HG02981 (cell line): ENCODE data around the gene CEP295NL.
"Not testable (repeated sequence)": the region's sequence is repeated elsewhere in the genome, so short reads cannot be mapped to it uniquely, and the experiment has no call there.

Source experiments
- ATAC-seq: cut with Tn5 transposase; IDR thresholded peaks from one replicate; pipeline ENCODE4 v1.9.1; 2021; ENCODE audit warnings: mild to moderate bottlenecking, moderate library complexity; ENCODE audit not compliant: unreplicated experiment

Gene CEP295NL, protein sequence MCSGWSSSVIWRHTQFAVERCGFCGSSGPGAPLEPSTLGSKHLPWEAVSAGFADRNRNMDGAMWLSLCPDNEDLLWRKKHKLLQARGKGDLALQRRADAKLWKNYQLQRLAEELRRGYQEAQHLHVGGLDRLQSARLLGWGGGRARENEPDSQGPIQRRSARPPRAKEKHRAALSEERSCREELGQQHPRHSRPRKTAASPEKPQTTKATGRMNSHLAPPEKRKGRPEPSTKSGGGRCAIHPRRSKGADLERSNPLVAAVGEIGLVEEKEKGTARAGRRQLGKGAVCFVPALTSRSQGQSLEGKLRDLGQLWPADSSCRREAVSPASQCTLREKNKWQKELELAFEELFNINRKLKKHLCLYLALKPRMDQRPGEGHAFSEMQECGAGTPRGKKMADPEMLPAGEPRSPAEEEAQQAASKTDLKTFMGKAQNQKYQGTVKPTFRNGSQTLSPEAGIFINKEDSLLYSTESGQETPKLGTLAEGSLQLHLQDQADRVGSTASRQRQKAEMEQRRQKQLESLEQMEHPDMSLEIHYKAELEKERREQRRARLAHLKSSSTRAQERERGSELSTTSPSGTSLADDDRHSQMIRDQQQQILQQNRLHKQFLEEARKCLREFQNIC

DNA sequence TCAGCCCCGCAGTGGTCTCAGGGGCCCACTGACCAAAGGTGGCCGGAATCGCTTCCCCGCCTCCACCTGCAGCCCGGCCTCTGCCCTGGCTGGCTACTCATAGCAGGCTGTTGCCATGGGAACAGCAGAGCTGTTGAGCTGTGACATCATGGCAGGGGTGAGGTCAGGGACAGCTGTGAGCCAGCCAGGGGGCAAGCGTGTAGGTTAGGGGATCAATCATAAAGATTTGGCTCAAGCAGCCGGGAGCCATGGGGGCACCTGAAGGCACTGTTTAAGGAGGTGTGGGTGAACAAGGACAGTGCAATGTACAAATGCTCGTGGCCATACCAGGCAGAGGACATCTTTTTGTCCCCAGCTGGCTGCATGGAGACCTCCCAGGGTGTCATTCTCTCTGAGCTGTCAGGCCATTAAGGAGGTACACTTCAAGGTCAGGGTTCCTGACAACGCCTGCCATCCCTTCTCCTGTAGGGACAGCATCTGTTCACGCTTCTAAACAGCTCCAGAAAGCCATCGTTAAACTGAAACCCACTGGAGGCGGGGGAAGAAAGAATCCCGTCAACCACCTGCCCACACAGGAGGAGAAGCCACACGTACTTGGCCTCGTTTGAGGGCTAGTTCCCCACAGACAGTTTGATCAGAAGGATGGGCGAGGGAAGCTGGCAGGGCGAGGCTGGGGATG, at the start of gene CEP295NL:
Gene CEP295NL, minus strand, starts transcription at position 101 of the 679 bp plus-strand sequence. CDS start 1,373 bp downstream, outside the sequence.
- ATAC-seq: no peak

DNA sequence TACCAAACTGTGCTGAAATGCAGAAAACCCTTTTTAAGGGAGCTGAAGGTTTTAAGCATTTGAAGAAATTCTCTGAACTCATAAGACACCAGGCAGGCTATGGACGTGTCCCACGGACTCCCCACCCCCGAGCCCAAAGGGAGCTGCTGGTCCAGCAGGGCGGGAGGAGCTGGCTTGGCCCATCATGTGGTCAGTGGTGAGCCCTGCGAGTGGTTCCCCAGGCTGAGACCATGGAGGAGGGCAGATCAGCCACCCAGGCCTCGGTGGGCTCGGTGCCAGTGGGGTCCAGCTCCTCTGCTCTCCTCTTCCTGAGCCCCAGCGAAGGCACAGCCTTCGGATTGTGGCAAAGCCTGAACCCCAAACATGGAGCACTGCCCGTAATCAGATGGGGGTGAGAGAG, 49.7 kb upstream of the CEP295NL start:
- no peak for ATAC-seq

DNA sequence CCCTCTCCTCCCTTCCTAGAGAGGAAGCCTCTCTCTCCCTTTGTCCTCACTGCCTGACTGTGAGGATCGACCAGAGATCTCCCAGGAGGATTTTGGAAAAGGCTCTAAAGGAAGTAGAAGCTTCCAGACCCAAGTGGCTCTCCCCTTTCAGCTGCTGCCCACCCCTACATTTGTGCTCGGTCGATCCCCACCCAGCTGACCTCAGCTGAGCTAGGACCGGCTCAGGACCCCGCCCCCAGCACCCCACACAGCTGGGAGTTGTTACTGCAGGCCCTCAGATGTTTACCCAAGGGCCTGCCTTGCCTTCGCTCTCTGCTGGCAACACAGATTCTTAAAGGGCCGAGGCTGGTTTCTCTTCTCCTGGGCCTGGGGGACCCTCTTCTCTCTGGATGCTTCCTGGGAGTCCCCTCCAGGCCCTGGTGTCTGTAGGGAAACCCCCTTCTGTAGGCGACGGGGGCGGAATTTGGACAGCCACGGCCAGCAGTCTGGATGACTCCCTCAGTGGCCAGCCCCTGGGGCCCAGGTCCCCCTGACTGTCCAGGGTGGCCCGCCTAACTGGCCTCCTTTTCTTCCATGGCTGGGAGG, 49.1 kb upstream of the CEP295NL start:
- ATAC-seq: no peak

DNA sequence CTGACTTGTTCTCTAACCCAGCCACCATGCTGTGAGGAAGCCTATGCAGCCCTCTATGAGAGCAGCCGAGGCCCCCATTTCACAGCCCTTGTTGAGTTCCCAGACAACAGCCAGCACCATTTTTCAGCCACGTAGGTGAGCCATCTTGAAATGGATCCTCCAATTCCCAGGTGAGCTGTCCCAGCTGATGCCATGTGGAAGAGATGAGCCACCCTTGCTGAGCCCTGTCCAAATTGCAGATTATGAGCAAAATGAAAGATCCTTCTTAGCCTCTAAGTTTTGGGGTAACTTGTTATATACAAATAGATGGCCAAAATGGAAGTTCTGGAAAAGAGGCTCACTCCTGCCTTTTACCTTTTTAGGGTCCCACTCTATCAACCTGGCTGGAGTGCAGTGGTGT, 47.9 kb upstream of the CEP295NL start:
- ATAC-seq: no peak

DNA sequence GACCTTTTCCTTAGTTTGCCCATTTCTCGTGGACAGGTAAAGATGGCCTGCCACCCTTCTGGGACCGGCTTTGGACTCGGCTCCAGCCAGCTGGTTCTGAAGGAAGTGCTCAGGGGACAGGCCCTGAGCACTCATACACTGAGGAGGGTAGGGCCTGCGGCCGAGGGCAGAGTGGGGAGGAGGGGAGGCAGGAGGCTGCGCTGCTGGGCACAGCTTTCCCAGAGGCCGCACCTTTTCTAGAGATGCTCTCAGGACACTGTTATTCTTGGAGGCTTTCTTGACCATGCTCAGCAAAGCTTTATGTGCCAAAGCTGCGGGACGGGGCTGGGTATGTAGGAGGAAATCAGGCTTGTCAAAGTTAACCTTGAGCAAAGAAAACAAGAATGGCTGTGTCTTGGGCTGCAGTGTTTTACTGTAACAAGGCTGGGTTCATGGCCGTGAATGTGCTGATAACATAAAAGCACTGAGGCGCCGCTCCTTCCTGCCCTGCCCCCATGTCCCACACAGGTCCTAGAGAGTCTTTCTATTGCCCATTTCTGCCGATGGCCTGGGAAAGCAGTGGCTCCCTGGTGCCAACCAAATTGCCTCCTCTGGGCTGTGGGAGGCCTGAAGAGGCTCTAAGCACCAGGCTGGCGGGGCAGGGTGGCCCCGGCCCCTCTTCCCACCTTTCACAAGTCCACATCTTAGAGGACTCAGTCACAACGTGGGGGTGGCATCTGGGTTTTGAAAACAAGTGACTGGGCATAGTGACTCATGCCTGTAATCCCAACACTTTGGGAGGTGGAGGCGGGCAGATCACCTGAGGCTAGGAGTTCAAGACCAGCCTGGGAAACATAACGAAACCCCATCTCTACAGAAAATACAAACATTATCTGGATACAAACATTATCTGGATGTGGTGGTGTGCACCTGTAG, 44.5 kb upstream of the CEP295NL start:
- ATAC-seq: no peak

DNA sequence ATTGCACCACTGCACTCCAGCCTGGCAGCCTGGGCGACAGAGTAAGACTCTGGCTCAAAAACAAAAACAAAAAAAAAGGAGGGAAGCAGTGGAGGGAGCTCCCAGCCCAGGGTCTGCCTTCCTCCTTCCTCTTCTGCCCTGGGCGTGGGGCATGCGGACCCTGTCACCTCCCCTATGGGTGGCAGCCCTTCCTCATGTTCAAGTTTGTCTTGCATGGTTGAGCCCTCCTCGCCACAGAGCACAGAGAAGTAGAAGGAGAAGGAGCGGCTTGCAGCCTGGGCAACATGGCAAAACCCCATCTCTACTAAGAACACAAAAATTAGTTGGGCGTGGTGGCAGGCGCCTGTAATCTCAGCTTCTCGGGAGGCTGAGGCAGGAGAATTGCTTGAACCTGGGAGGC, 43.6 kb upstream of the CEP295NL start:
- no peak for ATAC-seq

DNA sequence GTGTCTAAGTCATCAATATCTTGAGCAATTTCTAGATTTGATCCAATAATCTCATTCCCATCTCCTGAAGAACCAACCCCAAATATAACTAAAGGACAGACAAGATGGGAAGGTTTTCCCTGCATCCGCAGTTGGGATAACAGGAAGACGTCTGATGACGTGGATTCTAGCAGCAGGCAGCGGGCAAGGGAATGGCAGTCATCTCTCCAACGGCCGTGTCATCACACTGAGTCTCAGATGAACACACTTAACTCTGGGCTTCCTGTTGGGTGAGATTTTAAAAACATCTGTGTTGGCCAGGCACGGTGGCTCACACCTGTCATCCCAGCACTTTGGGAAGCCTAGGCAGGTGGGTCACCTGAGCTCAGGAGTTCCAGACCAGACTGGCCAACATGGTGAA, 43.1 kb upstream of the CEP295NL start:
- no peak for ATAC-seq

DNA sequence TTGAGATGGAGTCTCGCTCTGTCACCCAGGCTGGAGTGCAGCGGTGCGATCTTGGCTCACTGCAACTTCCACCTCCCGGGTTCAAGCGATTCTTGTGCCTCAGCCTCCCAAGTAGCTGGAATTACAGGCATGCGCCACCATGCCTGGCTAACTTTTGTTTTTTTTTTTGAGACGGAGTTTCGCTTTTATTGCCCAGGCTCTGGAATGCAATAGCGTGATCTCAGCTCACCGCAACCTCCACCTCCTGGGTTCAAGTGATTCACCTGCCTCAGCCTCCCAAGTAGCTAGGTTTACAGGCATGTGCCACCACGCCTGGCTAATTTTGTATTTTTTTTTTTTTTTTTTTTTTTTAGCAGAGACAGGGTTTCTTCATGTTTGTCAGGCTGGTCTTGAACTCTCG, 42.5 kb upstream of the CEP295NL start:
- ATAC-seq: not testable (repeated sequence)

DNA sequence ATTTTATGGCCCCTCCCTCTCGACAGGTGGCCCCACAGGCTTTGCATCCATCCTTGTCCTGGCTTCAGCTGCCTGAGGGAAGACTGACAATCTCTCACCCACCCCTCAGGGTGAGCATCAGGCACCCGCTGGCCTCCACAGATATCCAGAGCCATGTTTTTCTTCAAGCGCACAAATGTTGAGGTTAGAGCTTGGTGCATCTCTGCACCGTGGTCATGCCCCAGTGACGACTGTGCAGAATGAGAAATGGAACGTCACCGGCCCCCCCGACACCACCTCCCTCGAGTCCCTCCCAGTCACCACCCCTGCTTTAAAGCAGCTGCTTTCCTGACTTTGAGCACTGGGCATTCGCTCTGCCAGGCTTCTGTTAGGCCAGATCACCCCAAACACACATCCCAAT, 42.0 kb upstream of the CEP295NL start:
- no peak for ATAC-seq

DNA sequence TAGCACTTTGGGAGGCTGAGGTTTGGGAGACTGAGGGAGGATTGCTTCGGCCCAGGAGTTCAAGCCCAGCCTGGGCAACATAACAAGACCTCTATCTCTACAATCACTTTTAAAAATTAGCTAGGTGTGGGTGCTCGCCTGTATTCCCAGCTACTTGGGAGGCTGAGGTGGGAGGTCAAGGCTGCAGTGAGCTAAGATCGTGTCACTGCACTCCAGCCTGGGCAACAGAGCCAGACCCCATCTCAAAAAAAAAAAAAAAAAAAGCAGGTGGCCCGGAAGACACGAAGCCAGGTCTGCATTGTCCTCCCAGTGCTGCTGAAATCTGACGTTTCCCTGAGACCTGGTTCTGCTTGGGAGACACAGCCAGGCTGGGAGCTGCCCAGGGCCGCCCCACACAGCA, 41.0 kb upstream of the CEP295NL start:
- ATAC-seq: no peak

DNA sequence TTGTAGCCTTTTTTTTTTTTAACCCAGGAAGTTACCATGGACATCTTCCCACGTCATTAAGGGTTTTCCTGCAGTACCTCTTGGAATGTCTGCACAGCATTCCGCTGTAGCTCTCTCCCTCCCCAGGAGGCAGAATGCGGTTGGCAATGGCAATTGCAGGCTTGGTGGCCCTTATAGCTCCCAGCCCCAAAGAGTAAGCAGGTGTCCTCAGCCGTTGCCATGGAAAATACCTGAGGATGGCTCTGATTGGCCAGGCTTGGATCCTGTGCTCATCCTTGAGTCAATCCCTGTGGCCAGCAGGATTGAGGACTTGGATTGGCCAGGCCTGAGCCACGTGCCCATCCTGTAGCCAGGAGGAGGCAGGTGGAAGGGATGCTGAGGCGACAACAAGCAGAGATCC, 37.7 kb upstream of the CEP295NL start:
- no peak for ATAC-seq

DNA sequence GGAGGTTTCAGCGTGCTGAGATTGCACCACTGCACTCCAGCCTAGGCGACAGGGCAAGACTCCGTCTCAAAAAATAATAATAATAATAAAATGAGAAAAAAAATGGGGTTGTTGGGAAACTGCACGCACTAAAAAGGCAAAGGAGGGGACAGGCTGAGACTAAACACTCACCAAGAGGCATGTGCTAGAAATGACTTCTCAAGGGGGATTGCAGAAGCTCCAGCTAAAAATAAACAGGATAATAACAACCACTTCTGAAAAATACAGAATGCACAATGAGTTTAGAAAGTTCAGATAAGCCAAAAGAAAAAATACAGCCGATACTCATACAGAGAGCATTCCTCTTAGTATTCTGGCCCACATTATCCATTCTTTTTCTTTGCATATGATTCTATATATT, 37.3 kb upstream of the CEP295NL start:
- no peak for ATAC-seq

DNA sequence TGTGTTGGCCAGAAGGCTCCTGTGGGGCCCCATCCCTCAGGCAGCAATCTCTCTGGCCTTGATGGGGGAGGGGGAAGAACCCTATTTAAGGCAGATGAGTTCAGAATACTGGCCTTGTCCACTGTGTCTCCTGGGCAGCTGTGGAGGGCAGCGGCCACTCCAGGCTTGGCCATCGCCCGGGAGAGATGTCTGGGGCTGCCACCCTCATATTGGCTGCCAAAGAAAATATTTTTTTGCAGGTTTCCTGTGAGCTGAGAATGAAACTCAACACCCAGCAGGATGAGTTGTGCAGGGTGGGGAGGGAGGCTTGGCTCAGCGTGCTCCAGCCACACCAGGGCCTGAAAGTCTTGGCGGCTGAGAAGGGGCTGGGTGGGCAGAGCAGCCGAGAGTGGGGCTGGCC, 36.6 kb upstream of the CEP295NL start:
- no peak for ATAC-seq

DNA sequence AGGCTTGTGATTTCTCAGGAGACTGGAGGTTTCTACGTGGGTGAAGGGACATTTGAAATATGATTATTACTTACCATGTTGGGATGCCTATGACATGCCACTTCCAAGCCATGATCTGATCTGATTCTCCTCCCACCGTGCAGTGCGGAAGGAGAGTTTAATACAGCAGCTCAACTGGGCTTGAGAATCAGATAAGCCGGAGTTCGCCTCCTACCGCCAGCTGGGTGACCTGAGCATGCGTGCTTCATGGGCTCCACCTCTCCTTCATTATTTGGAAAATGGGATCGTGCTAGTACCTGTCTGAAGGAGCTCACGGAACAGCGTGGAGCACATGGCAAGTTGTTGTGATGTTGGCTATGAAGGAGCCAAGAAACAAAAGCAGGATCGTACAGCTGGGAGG, 34.6 kb upstream of the CEP295NL start:
- ATAC-seq: no peak

DNA sequence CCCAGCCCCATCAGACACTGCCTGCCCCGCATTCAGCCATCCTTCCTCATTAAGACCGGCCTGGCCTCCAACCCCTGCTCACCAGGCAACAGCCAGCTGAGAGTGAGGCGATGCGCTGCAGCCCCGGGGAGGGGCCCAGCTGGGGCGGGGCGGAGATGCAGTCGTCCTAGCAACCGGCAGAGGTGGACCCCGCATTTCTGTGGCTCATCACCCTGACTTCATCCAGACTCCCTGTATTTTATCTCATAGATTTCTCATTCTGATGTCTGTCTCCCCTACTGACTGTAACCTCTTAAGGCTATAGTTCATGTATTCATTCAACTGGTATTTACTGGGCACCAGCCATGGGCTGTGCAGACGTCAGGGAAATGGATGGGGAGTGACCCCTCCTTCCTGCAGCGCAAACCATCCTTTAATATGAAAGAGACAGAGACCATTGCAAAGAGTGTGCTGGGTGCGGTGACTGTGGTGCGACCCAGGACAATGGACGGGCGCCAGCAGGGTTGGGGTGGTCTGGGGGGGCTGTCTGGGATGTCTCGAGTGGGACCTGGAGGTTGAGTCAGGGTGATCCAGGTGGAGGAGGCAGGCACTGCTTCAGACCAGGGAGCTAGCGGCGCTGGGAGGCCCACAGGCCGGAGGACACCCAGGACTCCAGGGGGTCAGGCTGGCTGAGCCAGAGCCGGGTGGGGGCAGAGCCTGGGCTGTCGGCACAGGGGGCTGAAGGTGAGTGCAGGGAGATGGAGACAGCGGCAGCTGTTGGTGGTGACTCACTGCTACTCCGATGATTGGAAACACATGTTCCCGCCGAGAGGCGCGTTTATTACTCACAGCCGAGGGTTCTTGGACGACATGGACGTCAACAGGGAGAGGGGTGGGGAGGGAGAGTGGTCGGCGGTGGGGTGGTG, 32.7 kb upstream of the CEP295NL start:
- no peak for ATAC-seq

DNA sequence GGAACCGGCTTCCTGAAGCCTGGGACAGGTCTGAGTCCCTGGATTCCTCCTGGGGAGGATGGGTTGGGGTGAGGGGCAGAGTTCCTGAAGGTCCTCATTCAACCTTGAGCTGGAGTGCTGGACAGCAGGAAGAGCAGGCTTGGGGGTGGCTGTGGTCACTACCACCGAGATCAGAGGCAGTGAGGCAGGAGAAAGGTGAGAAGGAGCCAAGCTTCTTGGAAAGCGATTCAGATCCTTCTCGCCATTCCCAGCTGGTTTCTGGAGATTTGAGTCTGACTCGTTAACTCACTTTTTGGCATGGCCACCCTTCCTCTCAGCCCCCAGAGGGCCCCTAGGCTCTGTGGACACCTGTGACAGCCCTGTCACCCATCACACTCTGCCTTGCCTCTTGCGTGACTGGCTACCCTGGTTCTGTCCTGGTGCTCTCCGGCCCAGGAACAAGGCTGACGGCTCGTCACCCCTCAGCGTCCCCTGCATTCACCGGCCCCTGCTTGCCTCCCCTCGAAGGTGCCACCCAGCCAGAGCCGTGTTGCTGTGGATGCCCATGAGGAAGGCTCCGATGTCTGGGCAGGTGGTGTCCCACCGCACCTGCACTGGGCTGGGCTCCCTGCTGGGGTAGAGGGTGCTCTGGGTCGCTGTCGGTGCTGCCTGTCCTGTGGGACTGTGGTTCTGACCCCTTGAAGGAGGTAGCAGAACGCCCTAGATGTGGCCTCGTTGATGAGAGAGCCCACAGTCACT, 31.8 kb upstream of the CEP295NL start:
- ATAC-seq: no peak

DNA sequence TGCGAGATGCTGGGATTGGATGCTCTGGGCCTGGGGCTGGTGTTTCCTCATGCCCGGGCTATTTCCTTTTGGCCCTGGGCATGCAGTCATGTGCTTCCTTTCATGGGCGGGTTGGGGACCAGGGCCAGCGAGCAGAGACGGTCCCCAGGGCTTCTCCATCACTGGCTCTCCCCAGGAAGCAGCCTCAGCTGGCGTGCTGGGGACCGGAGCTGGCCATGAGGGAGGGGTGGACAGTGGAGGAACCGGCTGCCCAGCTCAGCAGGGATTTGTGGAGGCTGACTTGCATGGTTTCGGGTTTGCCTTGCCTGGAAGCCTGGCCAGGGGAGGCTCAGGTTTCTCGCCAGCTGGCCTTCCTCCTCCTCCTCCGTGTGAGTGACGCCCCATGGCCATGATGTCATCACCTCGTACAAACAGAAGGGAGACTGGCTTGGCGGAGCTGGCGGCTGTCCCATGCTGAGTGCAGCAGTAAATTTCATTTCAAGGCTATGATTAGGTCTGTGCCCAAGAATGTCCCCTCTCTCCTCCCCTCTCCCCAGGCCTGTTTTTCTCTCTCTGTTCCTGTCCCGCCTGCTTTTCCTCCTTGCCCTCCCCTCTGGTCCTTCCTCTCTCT, 31.1 kb upstream of the CEP295NL start:
- ATAC-seq: no peak
